GM12878 (cell line): Measurements from ENCODE around the gene APC2. TPM values are rescaled to one million over a fixed set of nuclear protein-coding genes. Genes with fewer than 3 reads are reported as not detected.

ENCODE experiments used
- ATAC-seq: fragments of 200-7000 bp; cut with Tn5 transposase; 3 replicates; pipeline ENCODE4 v1.9.1; 2020; ENCODE audit warnings: mild to moderate bottlenecking, moderate library complexity
- BruUV-seq: library from RNA; stranded (reverse); fragments of 400-500 nt; replicated peaks from 2 replicates; lab custom pipeline; 2021; lab: Mats Ljungman, UMichigan
- CTCF ChIA-PET: fragments of 300-600 bp; sonication (Branson Sonifier 250); formaldehyde crosslinking; extraction: SDS; loops from one replicate; lab custom pipeline; 2021; ENCODE audit warnings: inconsistent platforms; lab: Yijun Ruan, JAX
- POLR2A ChIA-PET: fragments of 350-600 bp; formaldehyde crosslinking; extraction: SDS; loops from one replicate; lab custom pipeline; 2021; ENCODE audit warnings: inconsistent platforms; lab: Charles Lee
- RAD21 ChIA-PET: fragments of 300-600 bp; sonication (Branson Sonifier 250); formaldehyde crosslinking; loops from one replicate; lab custom pipeline; 2023; ENCODE audit warnings: antibody characterized with exemption; ENCODE audit not compliant: unreplicated experiment; lab: Charles Lee
- SMC1A ChIA-PET: fragments of 300-600 bp; sonication (Branson Sonifier 250); formaldehyde crosslinking; loops from one replicate; lab custom pipeline; 2023; ENCODE audit not compliant: unreplicated experiment, uncharacterized antibody; lab: Charles Lee
- DNase-seq: peaks from one replicate; pipeline ENCODE4 v3.0.0-alpha.2; 2011; ENCODE audit warnings: low read depth, low spot score
- FAIRE-seq: peaks from 3 replicates; lab custom pipeline; 2011; peaks lifted over from hg19 to GRCh38; lab: Jason Lieb, UNC
- H2AFZ ChIP-seq: 2 replicates; pipeline ENCODE4 v1.6.0; 2011; ENCODE audit warnings: low read depth, low read length, control low read depth; ENCODE audit not compliant: control insufficient read depth
- H3K27ac ChIP-seq: 2 replicates; pipeline ENCODE4 v1.5.1; 2011; ENCODE audit warnings: control low read depth; ENCODE audit not compliant: control insufficient read depth, insufficient read depth
- H3K27me3 ChIP-seq, 2 experiments: replicated peaks in 1 of 2; 2 replicates each; pipeline versions ENCODE4 v1.6.0 to v1.6.1; 2011; ENCODE audit warnings: low read length in 1 of 2; ENCODE audit not compliant: control insufficient read depth in 2 of 2, insufficient read depth in 2 of 2
- H3K36me3 ChIP-seq, 2 experiments: 2 replicates each; pipeline ENCODE4 v1.5.1; 2011; ENCODE audit warnings: low read length in 1 of 2; ENCODE audit not compliant: control insufficient read depth in 2 of 2, insufficient read depth in 2 of 2
- H3K4me1 ChIP-seq: 2 replicates; pipeline ENCODE4 v1.6.1; 2011; ENCODE audit warnings: mild to moderate bottlenecking, low read length, moderate library complexity, mixed read lengths; ENCODE audit not compliant: control insufficient read depth, insufficient read depth
- H3K4me2 ChIP-seq: 2 replicates; pipeline ENCODE4 v1.6.0; 2011; ENCODE audit warnings: control low read depth; ENCODE audit not compliant: control insufficient read depth, insufficient read depth
- H3K4me3 ChIP-seq: fragments of 200-600 bp; sonication (generic); 2 replicates; pipeline ENCODE4 v1.5.1; 2016
- H3K79me2 ChIP-seq: 2 replicates; pipeline ENCODE4 v1.6.0; 2011; ENCODE audit warnings: low read length; ENCODE audit not compliant: control insufficient read depth, insufficient read depth
- H3K9ac ChIP-seq: 2 replicates; pipeline ENCODE4 v1.8.0; 2011; ENCODE audit warnings: low read length, control low read depth, mixed read lengths; ENCODE audit not compliant: control insufficient read depth, insufficient read depth
- H3K9me3 ChIP-seq: replicated peaks from 3 replicates; pipeline ENCODE4 v1.5.1; 2011; ENCODE audit warnings: mild to moderate bottlenecking, low read length; ENCODE audit not compliant: control insufficient read depth, insufficient read depth
- H4K20me1 ChIP-seq: 2 replicates; pipeline ENCODE4 v1.6.0; 2011; ENCODE audit not compliant: control insufficient read depth, insufficient read depth
- ATF3 ChIP-seq: IDR thresholded peaks from 2 replicates; pipeline ENCODE4 v1.6.1; 2011; ENCODE audit warnings: low read depth, mild to moderate bottlenecking, low read length, moderate library complexity, borderline replicate concordance; ENCODE audit errors: extremely low read depth
- CBFB ChIP-seq: IDR thresholded peaks from 2 replicates; pipeline ENCODE4 v1.6.1; 2016; ENCODE audit warnings: antibody characterized with exemption, low read depth
- CHD2 ChIP-seq: IDR thresholded peaks from 2 replicates; pipeline ENCODE4 v1.6.1; 2011; ENCODE audit warnings: low read depth, low read length, improper control_type of control experiment, borderline replicate concordance
- CREB1 ChIP-seq: IDR thresholded peaks from 2 replicates; pipeline ENCODE4 v1.6.1; 2012; ENCODE audit warnings: low read depth, mild to moderate bottlenecking, inconsistent platforms
- ELK1 ChIP-seq: IDR thresholded peaks from 2 replicates; pipeline ENCODE4 v1.6.1; 2012; ENCODE audit warnings: low read depth, low read length, improper control_type of control experiment
- FOS ChIP-seq: IDR thresholded peaks from 3 replicates; pipeline ENCODE4 v1.6.1; 2011; ENCODE audit warnings: borderline replicate concordance; ENCODE audit not compliant: insufficient read length; ENCODE audit errors: extremely low read depth
- RFX5 ChIP-seq: IDR thresholded peaks from 2 replicates; pipeline ENCODE4 v1.6.1; 2011; ENCODE audit warnings: low read depth, low read length, improper control_type of control experiment
- SUZ12 ChIP-seq: fragments of 200-600 bp; sonication (generic); IDR thresholded peaks from one replicate; pipeline ENCODE4 v1.6.1; 2018; ENCODE audit warnings: antibody characterized with exemption, mild to moderate bottlenecking; ENCODE audit not compliant: unreplicated experiment
- YY1 ChIP-seq: IDR thresholded peaks from 2 replicates; pipeline ENCODE4 v1.6.1; 2011; ENCODE audit warnings: low read depth, mild to moderate bottlenecking, low read length
- ZNF622 ChIP-seq: fragments of 450-650 bp; IDR thresholded peaks from 2 replicates; pipeline ENCODE4 v1.6.1; 2017; ENCODE audit warnings: mild to moderate bottlenecking, inconsistent platforms
- WGBS: methylation state at CpG from one replicate; pipeline ENCODE4 v1.1.6; 2016; ENCODE audit warnings: low lambda C conversion rate; ENCODE audit not compliant: insufficient replicate concordance, insufficient coverage; ENCODE audit errors: missing lambda C conversion rate; 5-methylcytosine and 5-hydroxymethylcytosine counted together
- in situ Hi-C: fragments of 300-500 bp; cut with MboI; formaldehyde crosslinking; loops from 9 replicates; pipeline ENCODE4 v1.14.3; 2018; ENCODE audit warnings: mixed read lengths
- intact Hi-C: fragments of 100-400 bp; cut with micrococcal nuclease; formaldehyde crosslinking; loops from one replicate; pipeline ENCODE4 v1.14.2; 2022; ENCODE audit not compliant: unreplicated experiment
- polyA plus RNA-seq, 11 experiments: library from polyadenylated mRNA; depleted of rRNA in 4 of 11; unstranded in 6 of 11; stranded (reverse) in 5 of 11; fragments of >200 nt; fragmentation: Nextera tagmentation in 4 of 11; fragmentation: Illumina TruSeq in 1 of 11; extraction: Ambion mirVana in 4 of 11; extraction: Trizol in 1 of 11; gene quantifications; 1 replicate in 1 of 11; 2 replicates in 10 of 11; pipeline versions ENCODE4 v1.2.1 to v1.2.3, GENCODE V29; 2011 to 2016; ENCODE audit warnings: inconsistent platforms in 2 of 11, missing spikeins in 2 of 11, low read depth in 1 of 11
- total RNA-seq, 4 experiments: library from RNA; depleted of rRNA in 3 of 4; stranded (reverse); fragments of >200 nt in 3 of 4; fragmentation: Illumina TruSeq in 1 of 4; extraction: Trizol in 1 of 4; gene quantifications; 2 replicates each; pipeline versions ENCODE4 v1.2.1 to v1.2.3, GENCODE V29; 2013 to 2021

The APC2 gene
- total and polyA plus RNA-seq, 10 of the 15 experiments (the other 5 are each of a cell fraction or from before 2014, with no cell fraction given), result under 0.01 to 0.73 (median 0.04) TPM; not detected in 5

DNA sequence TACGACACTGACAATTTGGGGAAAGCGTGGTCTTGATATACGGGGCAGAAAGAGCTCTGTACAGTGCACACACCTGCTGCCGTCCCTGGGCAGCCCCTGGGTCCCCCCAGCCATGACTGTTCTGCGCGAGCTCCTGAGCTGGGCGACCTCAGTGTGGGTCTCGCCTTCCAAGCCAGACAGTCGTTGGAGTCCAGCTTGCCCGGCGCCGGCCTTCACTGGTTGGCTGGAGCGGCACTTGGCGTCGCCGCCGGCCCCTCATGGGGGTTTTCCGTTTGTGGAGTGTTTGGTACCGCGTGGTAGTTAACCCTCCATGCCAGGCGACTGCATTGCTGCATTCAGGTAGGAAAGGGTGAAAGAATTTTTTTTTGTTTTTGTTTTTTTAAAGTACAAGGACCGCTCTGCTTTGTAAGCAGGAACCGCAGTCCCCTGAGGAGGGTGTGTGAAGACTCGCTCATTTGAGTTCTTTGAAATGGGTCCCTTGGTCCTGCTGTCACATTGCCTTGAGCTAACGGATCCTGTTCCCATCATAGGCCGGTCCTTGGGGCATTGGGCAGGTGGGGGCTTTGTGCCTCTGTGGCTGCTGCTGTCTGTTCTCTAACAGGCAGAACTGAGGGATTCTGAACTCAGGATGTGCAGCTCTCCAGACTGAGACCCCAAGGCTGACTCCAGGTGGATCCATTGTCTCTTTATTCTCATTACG lies 22.6 kb upstream of the APC2 start:
- Histone ChIP-seq H3K27ac (no peak overlapping the region), H3K4me2 (no peak overlapping the region), H2AFZ (no peak overlapping the region), H3K9ac (no peak overlapping the region), H3K4me1 (no peaks in the 10 kb centered on the region), H3K4me3 (no peak overlapping the region), H3K36me3 (peaks cover 16 to 56% of the 10 kb centered on the region in 2 experiments), H3K9me3 (no peaks in the 10 kb centered on the region), H4K20me1 (no peaks in the 10 kb centered on the region), H3K27me3 (no peaks in the 10 kb centered on the region), H3K79me2 (no peaks in the 10 kb centered on the region)
- RAD21 ChIA-PET, result no interaction called here
- no peak for ATAC-seq
- CTCF ChIA-PET, result interaction anchor here (0.6 kb wide), 1 partner anchor 18 kb away, joined by 3 read pairs; no protein-coding TSS in a partner anchor
- in situ Hi-C loops (no loop called here), intact Hi-C loops (no loop called here)
- POLR2A ChIA-PET, result interaction anchor here (0.5 kb wide), 1 partner anchor 292 kb away, joined by 3 read pairs; no protein-coding TSS in a partner anchor
- no peak for FAIRE-seq
- TF ChIP-seq ATF3 (no peak), FOS (no peak), CREB1 (no peak), ZNF622 (no peak), CHD2 (no peak), RFX5 (no peak), SUZ12 (no peak), ELK1 (no peak), CBFB (no peak), YY1 (no peak)
- no TSS peak for BruUV-seq
- WGBS, result 95% methylated on average over 27 of the region's 27 CpGs
- no peak for DNase-seq
- SMC1A ChIA-PET, result no interaction called here
